ENCODE measurements around the gene RNF11.

- TF ChIP-seq CTCF (IDR thresholded peaks at IDR 0.05; ENCODE audit: insufficient read depth, low read length, poor library complexity, severe bottlenecking): no peak
- TF ChIP-seq EZH2phosphoT487 (conservative IDR thresholded peaks at IDR 0.05; ENCODE audit: low read length): no peak
Observed at GRCh38 chr1:51316846-51317120, 80.7 kb downstream of the RNF11 start.
